ENCODE data around the gene MED13L.

The MED13L gene

GRCh38 chr12:116277467-116278278 lies at the start of gene MED13L:
Gene MED13L, minus strand, starts transcription at chr12:116277693. Its CDS starts 562 bp downstream, at chr12:116277131.
- peak; percentile 72 for DNase-seq (ENCODE audit: low spot score)

GRCh38 chr12:116325336-116325664 lies 47.8 kb upstream of the MED13L start:
- no peak for DNase-seq (ENCODE audit: low spot score)

GRCh38 chr12:116324654-116325335 lies 47.3 kb upstream of the MED13L start:
- no peak for DNase-seq (ENCODE audit: low spot score)

GRCh38 chr12:116323406-116324386 lies 46.2 kb upstream of the MED13L start:
- DNase-seq (ENCODE audit: low spot score): no peak

GRCh38 chr12:116321913-116322312 lies 44.4 kb upstream of the MED13L start:
- DNase-seq (ENCODE audit: low spot score): no peak

GRCh38 chr12:116320791-116321217 lies 43.3 kb upstream of the MED13L start:
- no peak for DNase-seq (ENCODE audit: low spot score)

GRCh38 chr12:116319898-116320621 lies 42.6 kb upstream of the MED13L start:
- DNase-seq (ENCODE audit: low spot score): peak; percentile 56

- no peak for DNase-seq (ENCODE audit: low spot score)
These were observed 41.9 kb upstream of the MED13L start for GRCh38 chr12:116319233-116319897.

GRCh38 chr12:116318576-116319232 lies 41.2 kb upstream of the MED13L start:
- no peak for DNase-seq (ENCODE audit: low spot score)

GRCh38 chr12:116317986-116318575 lies 40.6 kb upstream of the MED13L start:
- no peak for DNase-seq (ENCODE audit: low spot score)

GRCh38 chr12:116317139-116317538 lies 39.6 kb upstream of the MED13L start:
- DNase-seq (ENCODE audit: low spot score): no peak

GRCh38 chr12:116314477-116314876 lies 37.0 kb upstream of the MED13L start:
- DNase-seq (ENCODE audit: low spot score): no peak

GRCh38 chr12:116313194-116313927 lies 35.9 kb upstream of the MED13L start:
- no peak for DNase-seq (ENCODE audit: low spot score)

GRCh38 chr12:116310082-116310481 lies 32.6 kb upstream of the MED13L start:
- no peak for DNase-seq (ENCODE audit: low spot score)

- DNase-seq (ENCODE audit: low spot score): no peak
These were observed 31.9 kb upstream of the MED13L start for GRCh38 chr12:116309343-116309742.

GRCh38 chr12:116308647-116309046 lies 31.2 kb upstream of the MED13L start:
- no peak for DNase-seq (ENCODE audit: low spot score)

GRCh38 chr12:116306968-116307367 lies 29.5 kb upstream of the MED13L start:
- DNase-seq (ENCODE audit: low spot score): no peak

GRCh38 chr12:116306506-116306905 lies 29.0 kb upstream of the MED13L start:
- DNase-seq (ENCODE audit: low spot score): no peak

- DNase-seq (ENCODE audit: low spot score): no peak
These were observed 27.1 kb upstream of the MED13L start for GRCh38 chr12:116304621-116305020.

Measured in kidney capillary endothelial cell (primary cell).